ENCODE data around the gene ZC2HC1C.

- no peak for TF ChIP-seq CTCF (IDR thresholded peaks at IDR 0.05; ENCODE audit: borderline replicate concordance, extremely low read depth, low read length, poor library complexity, severe bottlenecking)
- no peak for TF ChIP-seq EZH2 (IDR thresholded peaks at IDR 0.05; ENCODE audit: borderline replicate concordance, low read depth, low read length, severe bottlenecking)
These were observed 25.5 kb downstream of the ZC2HC1C start for GRCh38 chr14:75094896-75095295.

Measured in DND-41 (cell line).